Smooth muscle cell (in vitro differentiated cells): ENCODE data around the gene LRRC3. TPM values are rescaled to one million over a fixed set of nuclear protein-coding genes. Genes with fewer than 3 reads are reported as not detected.

Experiments used
- DNase-seq: peaks from one replicate; lab custom pipeline; 2025; ENCODE audit not compliant: unreplicated experiment; lab: John Stamatoyannopoulos, UW
- H2AFZ ChIP-seq: fragments of 200-600 bp; sonication (generic); 2 replicates; pipeline ENCODE4 v1.6.0; 2016; ENCODE audit warnings: antibody characterized with exemption, low read depth, mild to moderate bottlenecking
- H3F3A ChIP-seq: fragments of 200-600 bp; sonication (generic); 2 replicates; pipeline ENCODE4 v1.6.0; 2017; ENCODE audit warnings: antibody characterized with exemption, low read depth
- H3K27ac ChIP-seq: fragments of 200-600 bp; sonication (generic); 2 replicates; pipeline ENCODE4 v1.5.1; 2016; ENCODE audit warnings: low read depth, mild to moderate bottlenecking
- H3K27me3 ChIP-seq: fragments of 200-600 bp; sonication (generic); 2 replicates; pipeline ENCODE4 v1.6.1; 2016; ENCODE audit warnings: low read depth, mild to moderate bottlenecking
- H3K36me3 ChIP-seq: fragments of 200-600 bp; sonication (generic); 2 replicates; pipeline ENCODE4 v1.5.1; 2016; ENCODE audit warnings: low read depth
- H3K4me1 ChIP-seq: fragments of 200-600 bp; sonication (generic); 2 replicates; pipeline ENCODE4 v1.5.1; 2016; ENCODE audit warnings: low read depth
- H3K4me2 ChIP-seq: fragments of 200-600 bp; sonication (generic); 2 replicates; pipeline ENCODE4 v1.6.0; 2016; ENCODE audit warnings: mild to moderate bottlenecking
- H3K4me3 ChIP-seq: fragments of 200-600 bp; sonication (generic); 2 replicates; pipeline ENCODE4 v1.5.1; 2016; ENCODE audit warnings: mild to moderate bottlenecking
- H3K79me2 ChIP-seq: fragments of 200-600 bp; sonication (generic); 2 replicates; pipeline ENCODE4 v1.6.0; 2016; ENCODE audit warnings: low read depth, mild to moderate bottlenecking
- H3K9ac ChIP-seq: fragments of 200-600 bp; sonication (generic); 2 replicates; pipeline ENCODE4 v1.6.0; 2016; ENCODE audit warnings: low read depth
- H3K9me3 ChIP-seq: fragments of 200-600 bp; sonication (generic); replicated peaks from 2 replicates; pipeline ENCODE4 v1.5.1; 2016; ENCODE audit warnings: low read depth
- H4K20me1 ChIP-seq: fragments of 200-600 bp; sonication (generic); 2 replicates; pipeline ENCODE4 v1.6.0; 2016; ENCODE audit warnings: low read depth
- WGBS: methylation state at CpG from one replicate; pipeline ENCODE4 v1.1.7; 2016; ENCODE audit warnings: low lambda C conversion rate; 5-methylcytosine and 5-hydroxymethylcytosine counted together
- polyA plus RNA-seq: library from polyadenylated mRNA; unstranded; fragments of >200 nt; fragmentation: Nextera tagmentation; extraction: Ambion mirVana; gene quantifications from 2 replicates; pipeline ENCODE4 v1.2.1, GENCODE V29; 2016
- total RNA-seq: library from RNA; depleted of rRNA; stranded (reverse); fragments of >200 nt; gene quantifications from 2 replicates; pipeline ENCODE4 v1.2.3, GENCODE V29; 2014
- TF ChIP-seq, protein P1 (sequence below): fragments of 200-600 bp; sonication (generic); IDR thresholded peaks from 2 replicates; pipeline ENCODE4 v1.5.1; 2017; ENCODE audit warnings: borderline replicate concordance, mild to moderate bottlenecking, antibody characterized with exemption; ENCODE audit not compliant: insufficient read depth, poor library complexity, severe bottlenecking

Gene LRRC3
- total and polyA plus RNA-seq, 2 experiments from 2014 or later = 4.9 to 5.3 TPM

GRCh38 chr21:44418108-44418875 is 37.0 kb upstream of the LRRC3 start:
- no peaks in the 10 kb centered on the region for H4K20me1 ChIP-seq
- no peak overlapping the region for H3K4me2 ChIP-seq
- H3K9me3 ChIP-seq = no peaks in the 10 kb centered on the region
- TF ChIP-seq, protein P1, sequence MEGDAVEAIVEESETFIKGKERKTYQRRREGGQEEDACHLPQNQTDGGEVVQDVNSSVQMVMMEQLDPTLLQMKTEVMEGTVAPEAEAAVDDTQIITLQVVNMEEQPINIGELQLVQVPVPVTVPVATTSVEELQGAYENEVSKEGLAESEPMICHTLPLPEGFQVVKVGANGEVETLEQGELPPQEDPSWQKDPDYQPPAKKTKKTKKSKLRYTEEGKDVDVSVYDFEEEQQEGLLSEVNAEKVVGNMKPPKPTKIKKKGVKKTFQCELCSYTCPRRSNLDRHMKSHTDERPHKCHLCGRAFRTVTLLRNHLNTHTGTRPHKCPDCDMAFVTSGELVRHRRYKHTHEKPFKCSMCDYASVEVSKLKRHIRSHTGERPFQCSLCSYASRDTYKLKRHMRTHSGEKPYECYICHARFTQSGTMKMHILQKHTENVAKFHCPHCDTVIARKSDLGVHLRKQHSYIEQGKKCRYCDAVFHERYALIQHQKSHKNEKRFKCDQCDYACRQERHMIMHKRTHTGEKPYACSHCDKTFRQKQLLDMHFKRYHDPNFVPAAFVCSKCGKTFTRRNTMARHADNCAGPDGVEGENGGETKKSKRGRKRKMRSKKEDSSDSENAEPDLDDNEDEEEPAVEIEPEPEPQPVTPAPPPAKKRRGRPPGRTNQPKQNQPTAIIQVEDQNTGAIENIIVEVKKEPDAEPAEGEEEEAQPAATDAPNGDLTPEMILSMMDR = no peak
- no peak overlapping the region for H3K4me3 ChIP-seq
- no peak for DNase-seq
- no peaks in the 10 kb centered on the region for H3K27me3 ChIP-seq
- H3K4me1 ChIP-seq = no peaks in the 10 kb centered on the region
- H3K36me3 ChIP-seq = no peaks in the 10 kb centered on the region
- no peak overlapping the region for H2AFZ ChIP-seq
- no peak overlapping the region for H3K9ac ChIP-seq
- no peak overlapping the region for H3K27ac ChIP-seq
- WGBS = 90% methylated on average over 22 of the region's 25 CpGs
- H3F3A ChIP-seq = no peaks in the 10 kb centered on the region
- H3K79me2 ChIP-seq = no peaks in the 10 kb centered on the region

DNA sequence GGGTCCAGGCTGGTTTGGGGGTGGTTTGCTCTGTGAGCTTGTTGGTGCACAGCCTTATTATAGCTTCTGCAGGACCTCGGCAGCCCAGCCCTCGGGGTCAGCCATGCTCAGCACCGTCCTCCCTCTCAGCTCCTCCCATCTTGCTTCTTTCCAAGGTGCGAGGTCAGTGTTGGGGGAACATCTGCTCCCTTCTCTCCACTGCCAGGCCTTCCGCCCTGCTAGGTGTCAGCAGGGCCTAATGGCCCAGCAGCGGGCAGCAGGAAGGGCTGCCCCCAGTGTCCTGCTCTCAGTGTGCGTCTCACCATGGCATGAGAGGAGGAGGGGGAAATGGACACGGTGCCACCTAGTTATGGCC is 36.5 kb upstream of the LRRC3 start:
- Histone ChIP-seq H4K20me1 (no peaks in the 10 kb centered on the region), H3K36me3 (no peaks in the 10 kb centered on the region), H3K4me2 (no peak overlapping the region), H3K9ac (no peak overlapping the region), H3K79me2 (no peaks in the 10 kb centered on the region), H2AFZ (no peak overlapping the region), H3K27ac (no peak overlapping the region), H3K9me3 (no peaks in the 10 kb centered on the region), H3F3A (no peaks in the 10 kb centered on the region), H3K4me3 (no peak overlapping the region), H3K4me1 (no peaks in the 10 kb centered on the region), H3K27me3 (no peaks in the 10 kb centered on the region)
- TF ChIP-seq, protein P1 = no peak
- no peak for DNase-seq
- WGBS = 96% methylated on average over 8 of the region's 8 CpGs

- WGBS = 75% methylated on average over 1 of the region's 3 CpGs
- DNase-seq = no peak
- Histone ChIP-seq H3K9me3 (no peaks in the 10 kb centered on the region), H3K79me2 (no peaks in the 10 kb centered on the region), H4K20me1 (no peaks in the 10 kb centered on the region), H3K4me2 (no peak overlapping the region), H3K4me1 (no peaks in the 10 kb centered on the region), H3K27ac (no peak overlapping the region), H3K9ac (no peak overlapping the region), H2AFZ (no peak overlapping the region), H3K27me3 (no peaks in the 10 kb centered on the region), H3F3A (no peaks in the 10 kb centered on the region), H3K36me3 (no peaks in the 10 kb centered on the region), H3K4me3 (no peak overlapping the region)
- TF ChIP-seq, protein P1 = no peak
Observed at GRCh38 chr21:44419679-44420078, 35.6 kb upstream of the LRRC3 start.

DNA sequence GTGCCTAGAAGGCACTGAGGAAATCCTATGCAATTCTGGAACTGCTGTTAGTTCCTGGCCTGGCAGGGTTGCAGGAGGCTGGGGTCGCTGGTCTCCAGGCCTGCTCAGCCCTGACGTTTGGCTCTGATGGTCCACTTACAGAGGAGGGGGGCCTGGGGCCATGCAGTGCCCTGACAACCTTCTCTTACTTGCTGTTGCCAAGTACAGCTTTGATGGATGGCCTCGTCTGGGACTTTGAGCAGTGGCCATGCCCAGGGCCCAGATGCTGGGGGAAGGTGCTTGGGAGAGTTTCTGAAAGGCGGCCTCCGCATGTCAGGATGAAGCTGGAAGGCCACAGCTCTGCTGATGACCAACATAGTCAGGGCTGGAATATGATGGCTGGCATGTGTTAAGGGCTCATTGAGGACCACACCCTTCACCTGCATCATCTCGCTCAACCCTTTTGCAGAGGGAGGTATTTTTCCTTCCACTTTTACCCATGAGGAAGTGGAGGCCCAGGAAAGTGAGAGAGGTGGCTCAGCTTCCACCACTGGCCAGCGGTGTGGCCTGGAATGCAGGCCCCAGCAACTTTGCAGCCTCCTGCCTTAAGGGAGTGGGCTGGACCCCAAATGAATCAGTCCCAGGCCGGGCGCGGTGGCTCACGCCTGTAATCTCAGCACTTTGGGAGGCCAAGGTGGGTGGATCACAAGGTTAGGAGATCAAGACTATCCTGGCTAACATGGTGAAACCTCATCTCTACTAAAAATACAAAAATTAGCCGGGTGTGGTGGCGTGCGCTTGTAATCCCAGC is 34.7 kb upstream of the LRRC3 start:
- Histone ChIP-seq H3F3A (no peaks in the 10 kb centered on the region), H3K79me2 (no peaks in the 10 kb centered on the region), H3K9me3 (no peaks in the 10 kb centered on the region), H3K9ac (no peak overlapping the region), H3K4me3 (no peak overlapping the region), H2AFZ (no peak overlapping the region), H3K4me1 (no peaks in the 10 kb centered on the region), H3K27ac (no peak overlapping the region), H3K4me2 (no peak overlapping the region), H4K20me1 (no peaks in the 10 kb centered on the region), H3K27me3 (no peaks in the 10 kb centered on the region), H3K36me3 (no peaks in the 10 kb centered on the region)
- TF ChIP-seq, protein P1 = no peak
- no peak for DNase-seq
- 92% methylated on average over 14 of the region's 14 CpGs for WGBS
